IPS-18a (cell line): ENCODE data around the gene CHCHD5.
"Not testable (repeated sequence)": the region's sequence is repeated elsewhere in the genome, so short reads cannot be mapped to it uniquely, and the experiment has no call there.

Experiments
- H3K27ac ChIP-seq: one replicate; pipeline ENCODE4 v1.5.1; 2013; ENCODE audit warnings: low read length
- H3K27me3 ChIP-seq: one replicate; pipeline ENCODE4 v1.6.1; 2013; ENCODE audit warnings: mild to moderate bottlenecking, low read length; ENCODE audit not compliant: control insufficient read depth, insufficient read depth
- H3K36me3 ChIP-seq: one replicate; pipeline ENCODE4 v1.6.1; 2013; ENCODE audit warnings: low read depth, low read length; ENCODE audit not compliant: control insufficient read depth
- H3K4me1 ChIP-seq: one replicate; pipeline ENCODE4 v1.6.1; 2013; ENCODE audit warnings: low read depth, low read length; ENCODE audit not compliant: control insufficient read depth
- H3K4me3 ChIP-seq: one replicate; pipeline ENCODE4 v1.5.1; 2013; ENCODE audit warnings: low read length
- H3K9ac ChIP-seq: one replicate; pipeline ENCODE4 v1.6.1; 2013; ENCODE audit warnings: mild to moderate bottlenecking, low read length, moderate library complexity
- H3K9me3 ChIP-seq: one replicate; pipeline ENCODE4 v1.6.1; 2013; ENCODE audit warnings: low read depth, low read length; ENCODE audit not compliant: control insufficient read depth

Gene CHCHD5

DNA sequence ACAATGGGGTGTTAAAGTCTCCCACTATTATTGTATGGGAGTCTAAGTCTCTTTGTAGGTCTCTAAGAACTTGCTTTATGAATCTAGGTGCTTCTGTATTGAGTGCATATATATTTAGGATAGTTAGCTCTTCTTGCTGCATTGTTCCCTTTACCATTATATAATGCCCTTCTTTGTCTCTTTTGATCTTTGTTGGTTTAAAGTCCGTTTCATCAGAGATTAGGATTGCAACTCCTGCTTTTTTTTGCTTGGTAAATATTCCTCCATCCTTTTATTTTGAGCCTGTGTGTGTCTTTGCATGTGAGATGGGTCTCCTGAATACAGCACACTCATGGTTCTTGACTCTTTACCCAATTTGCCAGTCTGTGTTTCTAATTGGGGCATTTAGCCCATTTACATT lies 27.9 kb downstream of the CHCHD5 start:
- peaks cover 12% of the 10 kb centered on the region for H3K4me1 ChIP-seq
- H3K9me3 ChIP-seq, H3K27ac ChIP-seq, H3K27me3 ChIP-seq, H3K4me3 ChIP-seq, H3K36me3 ChIP-seq, H3K9ac ChIP-seq: not testable (repeated sequence)

- peak overlapping the region; percentile 18 for H3K9ac ChIP-seq
- H3K4me3 ChIP-seq, result peak overlapping the region; percentile 40
- H3K27me3 ChIP-seq, result no peaks in the 10 kb centered on the region
Observed at GRCh38 chr2:112614201-112614840, 29.9 kb downstream of the CHCHD5 start.

DNA sequence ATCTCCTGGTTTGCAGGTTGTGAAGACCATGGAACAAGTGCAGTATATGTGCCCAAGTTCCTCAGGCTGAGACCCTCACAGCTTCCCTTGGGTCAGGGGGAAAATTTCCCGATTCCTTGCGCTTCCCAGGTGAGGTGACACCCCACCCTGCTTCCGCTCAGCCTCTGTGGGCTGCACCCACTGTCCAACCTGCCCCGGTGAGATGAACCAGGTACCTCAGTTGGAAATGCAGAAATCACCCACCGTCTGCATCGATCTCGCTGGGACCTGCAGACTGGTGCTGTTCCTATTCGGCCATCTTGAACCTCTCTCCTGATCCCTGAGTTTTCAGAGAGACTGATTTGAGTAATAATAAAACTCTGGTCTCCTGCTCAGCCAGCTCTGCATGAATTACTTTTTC lies 30.6 kb downstream of the CHCHD5 start:
- Histone ChIP-seq H3K9ac (no peak overlapping the region), H3K4me3 (no peak overlapping the region), H3K27me3 (no peaks in the 10 kb centered on the region), H3K4me1 (peaks cover 12% of the 10 kb centered on the region), H3K27ac (no peak overlapping the region), H3K9me3 (no peaks in the 10 kb centered on the region), H3K36me3 (no peaks in the 10 kb centered on the region)

More at GRCh38 chr2:112614201-112614840, 29.9 kb downstream of the CHCHD5 start:
- Histone ChIP-seq H3K4me1 (peaks cover 12% of the 10 kb centered on the region), H3K36me3 (no peaks in the 10 kb centered on the region), H3K9me3 (no peaks in the 10 kb centered on the region), H3K27ac (no peak overlapping the region)

DNA sequence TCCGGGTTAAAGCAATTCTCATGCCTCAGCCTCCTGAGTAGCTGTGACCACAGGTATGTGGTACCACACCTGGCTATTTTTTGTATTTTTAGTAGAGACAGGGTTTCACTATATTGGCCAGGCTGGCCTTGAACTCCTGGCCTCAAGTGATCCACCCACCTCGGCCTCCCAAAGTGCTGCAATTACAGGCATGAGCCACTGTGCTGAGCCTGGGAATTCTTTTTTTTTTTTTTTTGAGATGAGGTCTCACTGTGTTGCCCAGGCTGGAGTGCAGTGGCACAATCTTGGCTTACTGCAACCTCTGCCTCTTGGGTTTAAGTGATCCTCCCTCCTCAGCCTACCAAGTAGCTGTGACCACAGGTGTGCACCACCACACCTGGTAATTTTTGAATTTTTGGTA lies 31.4 kb downstream of the CHCHD5 start:
- not testable (repeated sequence) for H3K36me3 ChIP-seq, H3K27ac ChIP-seq

GRCh38 chr2:112618383-112618782 lies 34.0 kb downstream of the CHCHD5 start:
- no peaks in the 10 kb centered on the region for H3K36me3 ChIP-seq
- no peak overlapping the region for H3K27ac ChIP-seq
- H3K27me3 ChIP-seq, result no peaks in the 10 kb centered on the region
- H3K4me1 ChIP-seq, result peaks cover 12% of the 10 kb centered on the region
- H3K9me3 ChIP-seq, result no peaks in the 10 kb centered on the region
- H3K9ac ChIP-seq, result no peak overlapping the region
- no peak overlapping the region for H3K4me3 ChIP-seq

More for the DNA sequence above, 31.4 kb downstream of the CHCHD5 start:
- peaks cover 12% of the 10 kb centered on the region for H3K4me1 ChIP-seq
- H3K9me3 ChIP-seq, H3K27me3 ChIP-seq, H3K9ac ChIP-seq, H3K4me3 ChIP-seq: not testable (repeated sequence)

GRCh38 chr2:112621790-112622527 lies 37.5 kb downstream of the CHCHD5 start:
- Histone ChIP-seq H3K27ac (no peak overlapping the region), H3K4me3 (no peak overlapping the region), H3K9ac (no peak overlapping the region), H3K27me3 (no peaks in the 10 kb centered on the region), H3K9me3 (no peaks in the 10 kb centered on the region), H3K4me1 (no peaks in the 10 kb centered on the region), H3K36me3 (no peaks in the 10 kb centered on the region)

GRCh38 chr2:112622528-112622849 lies 38.1 kb downstream of the CHCHD5 start:
- no peaks in the 10 kb centered on the region for H3K27me3 ChIP-seq
- no peak overlapping the region for H3K9ac ChIP-seq
- no peak overlapping the region for H3K4me3 ChIP-seq
- no peak overlapping the region for H3K27ac ChIP-seq
- no peaks in the 10 kb centered on the region for H3K36me3 ChIP-seq
- H3K4me1 ChIP-seq, result no peaks in the 10 kb centered on the region
- H3K9me3 ChIP-seq, result no peaks in the 10 kb centered on the region

DNA sequence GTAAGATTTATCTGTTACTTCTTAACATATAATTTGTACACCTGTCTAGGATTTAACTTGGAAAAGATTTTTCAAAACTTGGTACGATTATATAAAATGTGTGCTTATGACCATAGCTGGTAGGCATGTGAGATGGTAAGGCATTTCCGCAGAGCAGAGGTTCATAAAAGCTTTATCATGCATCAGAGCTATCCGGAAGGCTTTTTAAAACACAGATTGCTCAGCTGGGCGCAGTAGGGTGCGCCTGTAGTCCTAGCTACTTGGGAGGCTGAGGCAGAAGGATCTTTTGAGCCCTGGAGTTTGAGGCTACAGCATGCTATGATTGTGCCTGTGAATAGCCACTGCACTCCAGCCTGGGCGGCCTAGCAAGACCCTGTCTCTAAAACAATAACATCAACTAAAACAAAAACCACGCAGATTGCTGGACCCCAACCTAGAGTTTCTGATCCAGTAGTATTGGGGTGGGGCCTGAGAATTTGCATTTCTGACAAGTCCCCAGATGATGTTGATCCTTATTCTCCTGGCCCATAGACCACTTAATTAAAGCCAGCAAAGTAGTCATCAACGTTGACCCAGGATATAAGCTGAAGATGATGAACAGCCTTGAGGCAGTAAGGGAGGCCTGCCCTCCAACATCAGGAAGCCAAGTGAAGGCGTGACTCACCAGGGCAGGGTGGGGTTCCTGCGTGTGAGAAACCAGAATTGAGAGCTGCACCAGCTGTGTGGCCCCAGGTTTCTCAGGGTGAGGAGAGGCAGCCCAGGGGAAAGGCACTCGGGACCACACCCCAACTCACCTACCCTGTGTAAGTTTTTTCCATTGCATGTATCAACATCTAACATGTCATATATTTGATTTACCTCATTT lies 39.7 kb downstream of the CHCHD5 start:
- no peak overlapping the region for H3K27ac ChIP-seq
- H3K4me3 ChIP-seq, result no peak overlapping the region
- H3K27me3 ChIP-seq, result no peaks in the 10 kb centered on the region
- H3K9me3 ChIP-seq, result no peaks in the 10 kb centered on the region
- H3K4me1 ChIP-seq, result no peaks in the 10 kb centered on the region
- no peaks in the 10 kb centered on the region for H3K36me3 ChIP-seq
- no peak overlapping the region for H3K9ac ChIP-seq

DNA sequence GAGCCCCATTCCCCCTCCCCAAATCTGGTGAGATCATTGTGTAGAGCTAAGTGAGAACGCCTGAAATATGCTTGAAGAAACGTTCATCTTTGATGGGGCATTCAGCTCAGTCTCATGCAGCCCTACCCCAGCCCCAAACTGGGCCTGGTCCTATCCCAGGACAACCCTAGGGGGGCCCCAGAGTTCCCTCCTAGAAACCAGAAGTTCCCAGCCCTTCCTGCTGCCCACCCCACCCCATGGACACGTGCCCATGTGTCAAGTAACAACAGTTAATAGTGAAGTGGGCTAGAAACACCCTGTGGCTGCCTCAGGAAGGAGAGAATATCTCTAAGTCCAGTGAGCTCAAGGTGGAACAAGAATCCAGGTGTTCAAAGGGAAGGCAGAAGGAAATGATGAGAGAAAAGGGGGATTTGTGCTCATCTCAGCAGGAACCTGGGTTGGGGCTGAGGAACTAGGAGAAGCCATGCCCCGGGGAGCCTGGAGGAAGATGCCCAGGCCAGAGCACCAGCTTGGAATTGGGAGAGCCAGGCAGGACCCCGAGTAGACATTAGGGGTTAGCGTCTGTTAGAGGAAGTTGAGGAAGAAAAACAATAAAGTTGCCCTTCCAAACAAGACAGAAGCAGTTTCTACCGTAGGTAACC lies 41.2 kb downstream of the CHCHD5 start:
- Histone ChIP-seq H3K27ac (no peak overlapping the region), H3K27me3 (no peaks in the 10 kb centered on the region), H3K9me3 (no peaks in the 10 kb centered on the region), H3K9ac (no peak overlapping the region), H3K4me1 (peaks cover 9% of the 10 kb centered on the region), H3K36me3 (no peaks in the 10 kb centered on the region), H3K4me3 (no peak overlapping the region)

- H3K27ac ChIP-seq, result no peak overlapping the region
- no peaks in the 10 kb centered on the region for H3K9me3 ChIP-seq
- no peak overlapping the region for H3K4me3 ChIP-seq
- peaks cover 18% of the 10 kb centered on the region for H3K4me1 ChIP-seq
- H3K9ac ChIP-seq, result no peak overlapping the region
- no peaks in the 10 kb centered on the region for H3K36me3 ChIP-seq
- no peaks in the 10 kb centered on the region for H3K27me3 ChIP-seq
Observed at GRCh38 chr2:112626604-112627059, 42.2 kb downstream of the CHCHD5 start.
